DOHH2 (cell line): ENCODE data around the gene SH3BP5L.

Experiments used
- EZH2phosphoT487 ChIP-seq: fragments of 200-600 bp; sonication (generic); IDR thresholded peaks from 2 replicates; pipeline ENCODE4 v1.6.1; 2017; ENCODE audit warnings: borderline replicate concordance, mild to moderate bottlenecking, antibody characterized with exemption, low read length, moderate library complexity, mixed read lengths
- TF ChIP-seq, protein P1 (sequence below): fragments of 200-600 bp; sonication (generic); IDR thresholded peaks from one replicate; pipeline ENCODE4 v1.5.1; 2014; ENCODE audit warnings: antibody characterized with exemption, mild to moderate bottlenecking, low read depth, low read length; ENCODE audit not compliant: poor library complexity, severe bottlenecking

DNA sequence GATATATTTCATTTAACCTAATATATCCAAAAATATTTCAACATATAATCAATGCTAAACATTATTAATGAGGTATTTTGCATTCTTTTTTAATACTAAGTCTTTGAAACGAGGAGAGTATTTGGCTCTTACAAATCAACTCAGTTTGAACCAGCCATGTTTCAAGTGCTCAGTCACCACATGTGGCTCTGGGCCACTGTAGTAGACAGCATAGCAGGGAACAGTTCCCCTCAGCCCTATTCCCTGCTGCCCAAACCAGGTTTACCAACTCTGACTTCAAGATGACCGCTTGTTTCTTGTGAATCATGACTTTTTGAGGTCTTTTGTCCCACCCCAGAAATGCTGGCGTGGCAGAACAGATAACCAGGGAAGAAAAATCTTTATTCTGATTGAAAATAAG, 18.0 kb upstream of the SH3BP5L start:
- TF ChIP-seq, protein P1, sequence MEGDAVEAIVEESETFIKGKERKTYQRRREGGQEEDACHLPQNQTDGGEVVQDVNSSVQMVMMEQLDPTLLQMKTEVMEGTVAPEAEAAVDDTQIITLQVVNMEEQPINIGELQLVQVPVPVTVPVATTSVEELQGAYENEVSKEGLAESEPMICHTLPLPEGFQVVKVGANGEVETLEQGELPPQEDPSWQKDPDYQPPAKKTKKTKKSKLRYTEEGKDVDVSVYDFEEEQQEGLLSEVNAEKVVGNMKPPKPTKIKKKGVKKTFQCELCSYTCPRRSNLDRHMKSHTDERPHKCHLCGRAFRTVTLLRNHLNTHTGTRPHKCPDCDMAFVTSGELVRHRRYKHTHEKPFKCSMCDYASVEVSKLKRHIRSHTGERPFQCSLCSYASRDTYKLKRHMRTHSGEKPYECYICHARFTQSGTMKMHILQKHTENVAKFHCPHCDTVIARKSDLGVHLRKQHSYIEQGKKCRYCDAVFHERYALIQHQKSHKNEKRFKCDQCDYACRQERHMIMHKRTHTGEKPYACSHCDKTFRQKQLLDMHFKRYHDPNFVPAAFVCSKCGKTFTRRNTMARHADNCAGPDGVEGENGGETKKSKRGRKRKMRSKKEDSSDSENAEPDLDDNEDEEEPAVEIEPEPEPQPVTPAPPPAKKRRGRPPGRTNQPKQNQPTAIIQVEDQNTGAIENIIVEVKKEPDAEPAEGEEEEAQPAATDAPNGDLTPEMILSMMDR = no peak
- TF ChIP-seq EZH2phosphoT487 = no peak
